CD4-positive, alpha-beta T cell treated with Interleukin-17A for 4 hours (primary cell): Measurements from ENCODE around the gene SLC38A10.

Experiments used
- DNase-seq: peaks from one replicate; pipeline ENCODE4 v3.0.0-alpha.2; 2020; ENCODE audit warnings: mixed read lengths

SLC38A10 gene

DNA sequence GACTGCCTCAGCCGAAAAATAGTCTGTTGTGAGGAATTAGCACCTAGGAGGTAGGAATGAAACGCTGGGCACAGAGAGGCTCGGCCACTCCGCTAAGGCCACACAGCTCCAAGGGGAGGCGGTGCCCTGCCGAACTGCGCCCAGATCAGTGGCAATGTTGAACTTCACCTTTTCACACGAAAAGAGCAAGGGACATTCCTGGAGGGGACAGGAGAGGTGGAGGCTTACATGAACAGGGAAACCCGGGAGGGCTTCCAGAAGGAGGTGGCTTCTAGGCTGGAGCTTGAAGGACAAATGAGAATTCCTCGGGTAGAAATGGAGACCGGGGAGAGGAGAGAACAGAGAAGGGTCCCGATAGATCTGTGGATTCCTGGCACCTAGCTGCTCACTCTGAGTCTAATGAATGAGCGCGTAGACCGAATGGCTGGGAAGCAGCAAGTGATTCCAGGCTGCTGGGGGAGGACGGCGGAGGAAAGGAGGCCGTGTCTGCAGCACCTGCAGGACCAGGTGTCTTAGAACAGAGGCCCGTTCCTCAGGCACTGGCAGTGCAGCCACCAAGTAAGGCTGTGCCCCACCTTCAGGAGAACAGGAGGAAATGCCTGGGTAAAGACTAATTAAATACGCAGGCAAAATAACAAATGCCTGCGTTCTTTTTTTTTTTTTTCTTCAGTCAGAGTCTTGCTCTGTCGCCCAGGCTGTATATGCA lies 722 bp upstream of the SLC38A10 start:
- DNase-seq = peak; percentile 69

DNA sequence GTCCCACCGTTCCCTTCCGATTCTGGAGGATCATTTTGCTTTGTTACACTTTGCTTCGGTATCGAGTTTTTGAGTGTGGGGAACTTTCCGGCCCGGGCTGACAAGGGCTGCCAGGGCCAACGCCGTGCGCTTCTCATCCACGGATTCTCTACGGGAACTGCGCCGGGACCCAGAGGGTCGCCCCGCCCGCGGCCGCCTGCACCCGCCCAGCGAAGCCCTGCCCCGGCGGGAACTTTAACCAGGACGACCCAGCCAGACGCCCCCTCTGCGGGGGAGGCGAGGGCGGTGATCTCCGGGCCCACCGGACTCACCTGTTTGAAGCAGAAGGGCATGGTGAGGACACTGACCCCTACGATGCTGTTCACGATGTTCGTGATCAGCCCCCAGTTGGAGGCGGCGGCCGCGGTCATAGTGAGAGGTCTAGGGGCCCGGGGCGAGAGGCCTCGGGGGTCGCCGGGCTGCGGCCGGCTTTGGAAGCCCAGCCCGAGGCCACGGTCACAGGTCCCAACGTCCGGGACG lies 536 bp downstream of the SLC38A10 start:
- peak; percentile 27 for DNase-seq

DNA sequence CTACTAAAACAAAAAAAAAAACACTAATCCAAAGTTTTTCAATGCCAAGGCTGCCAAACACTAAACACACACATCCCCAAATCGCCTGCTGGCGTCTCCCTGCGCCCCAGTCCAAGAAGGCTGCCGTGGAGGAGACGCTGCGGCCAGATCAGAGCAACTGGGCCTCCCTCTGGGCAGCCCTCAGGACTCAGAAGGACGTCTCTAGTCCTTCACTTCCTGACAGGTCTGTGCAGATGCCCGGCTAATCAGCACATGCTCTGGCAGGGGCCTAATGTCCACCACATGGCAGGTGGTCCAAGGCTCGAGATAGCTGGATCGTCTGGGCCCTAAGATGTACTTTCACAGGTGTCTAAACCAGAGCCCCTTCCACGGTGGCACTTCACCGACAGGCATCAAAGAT lies 2.7 kb downstream of the SLC38A10 start:
- DNase-seq = no peak

DNA sequence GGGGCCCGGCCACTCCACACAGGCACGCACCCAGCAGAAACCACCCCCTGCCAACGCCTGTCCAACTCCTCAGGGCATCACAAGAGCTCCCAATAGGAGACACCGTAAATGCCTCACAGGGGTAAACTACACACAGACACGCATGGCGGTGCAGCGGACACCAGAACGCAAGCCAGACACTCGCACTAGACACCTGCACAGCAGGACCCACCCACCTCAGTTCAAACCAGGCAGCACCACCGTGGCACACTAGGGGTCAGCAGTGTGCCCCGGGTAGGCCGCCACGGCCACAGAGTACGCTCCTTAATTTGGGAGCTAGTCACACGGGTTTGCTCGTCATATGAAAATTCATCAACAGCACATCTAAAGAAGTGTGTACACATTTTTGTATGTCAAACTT lies 3.4 kb downstream of the SLC38A10 start:
- peak; percentile 80 for DNase-seq

DNA sequence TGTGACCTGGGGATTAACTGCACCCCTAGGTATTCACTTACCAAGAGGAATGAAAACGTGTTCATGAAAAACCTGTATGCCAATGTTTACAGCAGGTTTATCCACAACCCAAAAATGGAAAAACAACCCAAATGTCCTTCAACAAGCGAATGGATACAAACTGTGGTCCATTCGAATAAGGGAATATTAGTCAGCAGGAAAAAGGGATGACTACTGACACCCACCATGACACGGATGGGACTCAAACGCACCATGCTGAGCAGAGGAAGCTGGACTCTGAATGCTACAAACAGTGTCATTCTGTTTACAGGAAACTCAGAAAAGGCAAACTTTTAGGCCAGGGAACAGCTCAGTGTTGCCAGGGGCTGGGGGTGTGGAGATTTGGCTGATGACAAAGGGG lies 4.9 kb downstream of the SLC38A10 start:
- no peak for DNase-seq

DNA sequence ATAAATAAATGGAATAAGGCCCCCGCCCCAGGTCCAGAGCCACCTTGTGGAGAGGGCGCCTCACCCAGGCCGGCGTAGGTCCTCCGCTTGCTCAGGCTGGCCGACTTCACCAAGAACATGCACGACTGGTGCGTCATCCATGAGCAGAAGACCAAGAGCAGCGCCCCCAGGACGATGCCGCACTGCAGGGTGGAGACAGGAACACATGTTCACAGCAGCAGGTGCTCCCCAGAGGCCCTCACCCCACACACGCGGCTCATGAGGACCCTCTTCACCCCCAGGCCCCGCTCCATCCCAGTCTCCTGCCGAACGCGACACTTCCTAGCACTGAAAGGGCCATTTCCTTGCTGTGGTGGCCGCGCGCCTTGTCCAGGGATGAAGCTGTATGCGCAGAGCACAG lies 5.5 kb downstream of the SLC38A10 start:
- DNase-seq = no peak

DNA sequence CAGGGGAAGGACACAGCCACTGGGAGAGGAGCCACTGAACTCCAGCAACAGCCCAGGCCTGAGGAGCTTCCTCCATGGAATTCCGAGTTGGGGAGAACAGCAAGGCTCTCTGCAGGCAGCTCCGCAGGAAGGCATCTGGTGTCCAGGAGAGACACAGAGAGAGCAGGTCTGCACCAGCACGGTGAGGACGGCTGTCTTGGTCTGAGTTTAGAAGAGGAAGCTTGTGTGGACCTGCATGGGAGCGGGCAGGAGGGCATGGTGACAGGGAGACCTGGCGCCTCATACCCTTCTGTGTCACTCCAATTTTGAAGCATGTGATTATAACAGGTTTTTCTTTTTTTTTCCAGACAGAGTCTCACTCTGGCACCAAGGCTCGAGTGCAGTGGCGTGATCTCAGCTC lies 6.4 kb downstream of the SLC38A10 start:
- DNase-seq = no peak

DNA sequence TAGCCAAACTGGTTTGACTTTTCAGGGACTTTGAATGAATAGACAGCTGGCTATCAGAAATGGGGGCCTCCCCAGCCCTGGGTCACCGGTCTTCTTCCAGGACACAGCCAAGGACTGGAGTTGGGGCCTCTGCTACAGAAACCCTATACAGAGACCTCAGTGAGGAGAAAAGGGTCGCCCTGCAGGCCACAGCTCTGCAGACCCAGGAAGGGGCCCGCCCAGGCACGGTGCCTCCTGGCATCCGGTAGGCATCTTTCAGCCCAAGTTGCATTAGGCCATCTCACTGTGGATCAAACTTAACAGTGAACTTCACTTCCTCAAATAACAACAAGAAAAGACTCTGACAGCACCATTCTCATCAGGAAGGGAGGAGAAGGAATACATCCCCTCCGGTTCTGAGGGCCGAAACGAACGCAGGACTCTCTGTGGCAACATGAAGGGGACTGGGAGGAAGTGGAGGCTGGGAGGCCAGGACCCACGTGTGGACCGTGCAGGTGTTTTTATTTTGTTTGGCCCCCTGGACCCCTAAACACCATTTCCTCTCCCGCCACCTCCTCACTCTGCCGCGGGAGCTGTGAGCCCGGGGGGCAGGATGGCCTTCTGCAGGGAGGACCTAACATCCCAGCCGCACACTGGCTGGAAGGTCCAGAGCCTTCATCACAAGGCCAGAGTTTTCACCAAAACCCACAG lies 7.2 kb downstream of the SLC38A10 start:
- DNase-seq = peak; percentile 16

DNA sequence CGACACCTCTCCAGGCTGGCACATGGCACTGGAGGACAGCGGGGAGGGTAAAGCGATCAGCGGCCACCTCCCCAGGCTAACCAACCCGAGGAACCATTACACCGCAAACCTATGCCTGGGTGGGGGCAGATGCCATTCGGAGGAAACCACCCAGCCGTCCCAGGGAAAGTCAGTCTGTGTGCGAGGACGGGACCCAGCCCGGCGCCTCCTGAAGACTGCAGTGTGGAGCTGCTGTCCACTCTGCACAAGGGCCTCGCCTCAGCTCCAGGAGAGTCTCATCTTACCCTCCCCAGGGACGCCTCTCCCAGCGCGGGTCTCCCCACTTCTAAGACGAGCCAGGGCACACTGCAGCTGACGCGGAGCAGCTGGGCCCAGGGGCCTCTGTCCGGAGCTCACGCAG lies 8.0 kb downstream of the SLC38A10 start:
- DNase-seq = no peak

DNA sequence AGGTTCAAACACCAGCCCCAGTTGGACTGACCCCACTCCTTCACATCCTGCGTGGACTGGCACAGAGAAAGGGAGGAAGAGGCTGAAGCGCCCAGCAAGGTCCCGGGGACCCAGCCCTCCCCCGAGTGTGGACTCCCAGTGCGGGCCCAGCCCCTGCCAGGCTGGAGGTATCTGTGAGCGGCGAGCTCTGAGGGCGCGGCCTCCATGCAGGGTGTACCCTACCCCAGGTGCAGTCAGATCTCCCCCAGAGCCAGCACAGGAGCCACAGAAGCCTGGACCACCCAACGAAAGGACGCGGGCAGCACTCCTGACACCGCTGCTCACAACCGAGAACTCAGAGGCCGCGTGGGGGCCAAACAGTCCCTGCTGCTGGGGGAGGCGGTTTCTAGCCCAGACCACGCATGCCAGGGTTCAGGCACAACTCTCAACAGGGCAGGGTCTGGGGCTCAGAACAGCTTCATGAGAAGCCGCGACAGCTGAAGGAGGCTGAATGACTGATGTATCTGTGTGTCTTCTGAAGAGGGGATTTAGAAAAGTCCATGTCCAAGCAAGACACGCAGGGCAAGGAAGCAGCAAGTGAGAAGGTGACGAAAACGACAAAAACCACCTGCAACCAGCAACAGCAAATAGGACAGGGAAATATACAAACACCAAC lies 8.5 kb downstream of the SLC38A10 start:
- DNase-seq = no peak

DNA sequence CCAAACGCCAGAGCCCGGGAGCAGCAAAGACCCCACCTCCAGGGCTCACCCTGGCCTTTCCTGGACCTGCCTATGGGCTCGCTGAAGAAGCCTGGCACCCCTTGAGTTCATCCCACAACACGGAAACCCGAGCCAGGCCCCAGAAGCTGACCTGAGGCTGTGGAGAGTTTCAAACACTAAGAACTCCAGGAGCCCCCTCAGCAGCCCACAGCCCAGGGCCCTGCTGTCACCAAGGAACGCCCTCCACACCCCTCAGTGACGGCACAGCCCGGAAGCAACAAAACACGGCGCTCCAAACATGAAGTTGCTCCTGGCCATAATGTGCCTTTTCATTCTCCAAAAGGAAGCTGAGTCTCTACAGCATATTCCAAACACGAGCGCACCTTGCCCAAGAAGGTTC lies 9.2 kb downstream of the SLC38A10 start:
- no peak for DNase-seq

DNA sequence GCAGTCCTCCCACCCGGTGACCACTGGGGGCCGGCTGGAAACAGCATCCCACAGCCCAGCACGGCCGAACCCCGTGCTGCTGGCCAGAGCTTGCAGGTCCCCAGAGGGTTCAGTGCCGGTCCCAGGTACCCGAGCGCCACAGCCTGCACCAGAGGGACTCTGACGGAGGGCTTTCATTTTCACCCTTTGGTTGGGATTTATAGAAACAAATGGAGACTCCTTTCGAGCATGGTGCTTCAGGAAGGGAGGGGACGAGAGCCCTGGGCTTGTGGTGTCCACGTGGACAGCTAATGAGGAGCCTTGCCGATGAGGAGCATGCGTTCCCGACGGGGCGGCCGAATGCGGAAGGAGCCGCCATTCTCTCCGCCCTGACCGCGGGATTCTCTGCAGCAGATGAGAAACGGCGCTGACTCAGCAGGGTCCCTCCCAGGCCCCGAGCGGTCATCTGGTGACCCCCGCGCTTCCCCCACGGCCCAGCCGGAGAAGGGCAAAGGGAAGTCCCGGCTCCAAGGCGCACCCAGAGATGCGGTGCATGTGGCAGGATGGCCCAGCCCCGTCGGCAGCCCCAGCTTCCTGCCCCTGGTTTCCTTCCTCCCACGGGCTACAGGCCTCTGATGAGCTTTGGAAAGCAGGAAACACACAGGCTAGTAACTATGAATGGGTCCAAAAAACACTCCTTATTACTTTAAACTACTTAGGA lies 9.8 kb downstream of the SLC38A10 start:
- DNase-seq = peak; percentile 68

DNA sequence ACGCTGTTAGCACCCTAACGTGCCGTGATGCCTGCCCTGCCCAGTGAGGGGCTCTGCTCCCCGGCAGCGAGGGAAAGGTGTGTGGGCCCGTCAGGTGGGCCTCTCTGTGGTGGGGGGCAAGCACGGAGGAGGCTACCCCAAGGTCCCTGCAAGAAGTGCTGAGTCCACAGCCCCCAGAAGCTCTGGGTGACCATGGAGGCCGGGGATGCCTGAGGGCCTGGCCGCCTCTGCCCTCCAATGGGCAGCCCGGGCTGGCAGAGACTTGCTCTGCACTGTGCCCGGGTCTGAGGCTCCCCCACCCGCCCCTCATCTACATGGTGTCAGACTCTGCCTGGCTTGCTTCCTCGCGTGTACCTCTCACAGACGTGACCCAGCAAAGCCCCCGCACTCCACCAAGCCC lies 12.2 kb downstream of the SLC38A10 start:
- DNase-seq = no peak

DNA sequence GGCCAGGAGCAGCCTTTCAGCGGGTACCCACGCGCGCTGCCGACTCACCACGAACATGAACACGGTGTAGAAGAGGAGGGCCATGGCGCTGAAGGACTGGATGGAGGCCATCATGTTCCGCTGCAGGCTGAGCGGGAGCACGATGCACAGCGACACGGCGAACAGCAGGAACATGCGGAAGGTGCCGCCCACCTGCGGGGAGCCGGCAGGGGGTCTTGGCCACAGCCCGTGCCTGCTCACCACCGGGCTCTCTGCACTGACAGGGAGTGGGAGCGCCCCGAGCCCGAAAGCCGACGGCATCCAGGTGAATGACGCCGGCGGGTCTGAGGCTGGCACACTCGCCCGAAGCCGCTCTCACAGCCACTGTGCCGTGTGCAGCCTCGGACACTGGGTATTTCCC lies 13.0 kb downstream of the SLC38A10 start:
- DNase-seq = no peak

DNA sequence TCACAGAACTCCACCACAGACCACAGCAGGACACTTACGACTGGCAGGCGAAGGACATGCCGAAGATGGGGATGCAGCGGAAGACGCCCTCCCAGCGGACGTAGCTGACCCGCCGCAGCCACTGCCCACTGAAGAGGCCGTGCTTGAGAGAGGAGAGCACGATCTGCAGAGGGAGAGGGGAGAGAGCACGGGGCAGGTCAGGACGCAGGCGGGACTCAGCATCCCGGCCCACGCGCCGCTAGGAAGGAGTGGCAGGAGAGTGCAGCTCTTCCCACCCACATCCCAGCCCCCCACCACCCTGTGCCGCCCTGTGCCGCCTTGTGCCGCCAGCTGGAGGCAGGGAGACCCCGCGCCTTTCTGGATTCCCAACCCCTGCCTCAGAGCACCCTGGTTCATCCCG lies 14.5 kb downstream of the SLC38A10 start:
- DNase-seq = no peak

DNA sequence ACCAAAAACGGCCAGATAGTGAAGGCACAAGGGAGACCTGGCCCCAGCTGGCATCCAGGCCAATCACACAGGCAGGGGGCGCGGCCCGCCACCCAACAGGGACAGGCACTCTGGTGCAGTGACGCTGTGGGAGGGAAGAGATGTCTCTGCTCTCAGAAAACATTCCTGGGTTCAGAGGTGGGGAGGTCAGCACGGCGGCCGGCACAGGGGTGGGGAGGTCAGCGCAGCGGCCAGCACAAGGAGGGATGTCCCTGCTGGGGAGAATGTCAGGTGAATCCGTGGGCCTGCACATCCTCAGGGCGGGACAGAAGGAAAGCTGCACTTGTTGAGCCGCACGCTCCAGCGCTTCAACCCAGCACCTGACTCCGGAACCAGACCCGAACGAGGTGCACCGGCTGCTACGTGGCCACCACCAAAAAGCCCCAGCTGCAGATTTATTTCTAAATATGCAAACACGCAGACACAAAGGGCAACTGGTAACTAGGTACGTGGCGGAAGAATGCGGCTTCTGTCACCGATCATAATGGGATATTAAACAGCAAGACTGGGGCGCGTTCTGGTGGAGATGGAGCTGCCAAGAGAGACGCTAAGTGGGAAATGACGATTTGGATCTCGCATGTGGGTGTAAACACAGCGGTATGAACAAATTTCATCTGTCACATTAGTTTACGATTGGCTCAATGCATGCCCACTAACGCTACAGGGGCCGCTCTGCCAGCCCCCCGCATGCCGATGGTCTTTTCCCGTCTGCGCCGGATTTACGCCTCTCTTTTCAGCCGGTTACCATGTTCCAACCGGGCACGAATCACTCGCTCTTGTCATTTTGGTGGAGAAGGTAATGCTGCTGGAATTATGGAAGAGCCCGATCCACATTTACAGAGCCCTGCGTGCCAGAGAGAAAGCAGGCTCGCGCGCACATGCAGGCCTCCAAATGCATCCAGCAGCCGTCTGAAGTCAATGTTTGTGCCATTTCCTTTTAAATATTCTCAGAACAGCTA lies 15.5 kb downstream of the SLC38A10 start:
- DNase-seq = no peak

DNA sequence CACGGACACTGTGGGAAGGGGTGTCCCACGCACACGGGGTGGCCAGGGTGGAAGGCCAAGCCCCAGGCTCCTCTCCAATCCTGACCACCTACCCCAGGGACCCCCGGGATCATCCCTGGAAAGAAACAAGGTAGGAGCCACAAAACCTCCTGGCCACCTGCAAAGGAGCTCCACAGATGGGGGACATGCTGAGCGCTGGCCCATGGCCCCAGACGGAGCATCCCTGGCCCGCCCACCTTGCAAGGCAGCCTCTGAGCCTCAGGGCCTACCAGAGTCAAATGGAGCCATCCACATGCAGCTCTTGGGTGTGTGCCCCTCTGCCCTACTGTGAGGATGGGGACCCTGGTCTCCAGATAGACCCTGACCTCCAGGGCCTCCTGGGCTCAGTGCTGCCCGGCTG lies 16.3 kb downstream of the SLC38A10 start:
- DNase-seq = no peak

DNA sequence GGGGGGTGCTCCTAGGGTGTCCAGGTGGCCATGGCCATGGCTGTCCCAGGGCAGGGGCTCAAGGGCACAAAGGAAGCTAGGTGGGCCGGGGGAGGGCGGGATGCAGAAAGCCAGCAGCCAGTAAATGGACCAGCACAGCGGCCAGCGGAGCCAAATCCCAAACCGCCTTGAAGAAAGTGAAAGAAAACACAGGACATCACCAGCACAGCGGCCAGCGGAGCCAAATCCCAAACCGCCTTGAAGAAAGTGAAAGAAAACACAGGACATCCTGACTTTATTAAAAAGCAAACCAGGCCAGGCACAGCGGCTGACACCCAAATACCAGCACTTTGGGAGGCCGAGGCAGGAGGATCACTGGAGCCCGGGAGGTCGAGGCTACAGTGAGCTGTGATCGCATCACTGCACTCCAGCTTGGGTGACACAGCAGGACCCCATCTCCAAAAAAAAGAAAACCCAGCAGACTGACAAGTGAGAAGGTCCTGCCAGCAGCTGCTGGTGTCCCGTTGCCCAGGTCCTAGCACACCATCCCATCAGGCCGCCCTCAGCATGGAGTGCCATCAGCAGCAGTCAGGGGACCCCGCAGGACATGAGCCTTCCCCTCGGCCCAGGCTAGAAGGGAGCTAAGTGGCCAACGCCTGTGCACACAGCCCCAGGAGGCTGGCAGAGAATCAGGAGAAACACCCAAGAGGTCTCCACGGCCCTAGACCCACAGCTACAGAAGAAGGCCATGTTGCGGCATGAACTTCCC lies 17.0 kb downstream of the SLC38A10 start:
- DNase-seq = no peak

DNA sequence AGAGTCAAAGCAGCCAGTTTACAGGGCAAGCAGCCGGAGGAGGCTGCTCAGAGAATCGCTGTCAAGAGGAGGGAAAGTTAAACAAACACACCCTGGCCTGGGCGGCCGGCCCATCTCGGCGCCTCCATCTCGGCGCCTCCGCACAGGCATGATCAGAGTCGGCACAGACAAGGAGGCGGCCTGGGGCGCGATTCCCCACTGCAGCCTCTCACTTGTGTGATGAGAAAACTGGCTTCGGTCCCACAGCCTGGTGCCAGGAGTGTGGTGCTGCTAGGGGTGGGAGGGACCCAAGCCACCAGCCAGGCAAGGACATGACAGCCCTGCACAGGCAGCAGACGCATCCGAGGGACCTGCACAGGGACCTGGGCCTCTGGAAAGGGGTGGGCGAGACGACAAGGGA lies 17.7 kb downstream of the SLC38A10 start:
- DNase-seq = no peak

DNA sequence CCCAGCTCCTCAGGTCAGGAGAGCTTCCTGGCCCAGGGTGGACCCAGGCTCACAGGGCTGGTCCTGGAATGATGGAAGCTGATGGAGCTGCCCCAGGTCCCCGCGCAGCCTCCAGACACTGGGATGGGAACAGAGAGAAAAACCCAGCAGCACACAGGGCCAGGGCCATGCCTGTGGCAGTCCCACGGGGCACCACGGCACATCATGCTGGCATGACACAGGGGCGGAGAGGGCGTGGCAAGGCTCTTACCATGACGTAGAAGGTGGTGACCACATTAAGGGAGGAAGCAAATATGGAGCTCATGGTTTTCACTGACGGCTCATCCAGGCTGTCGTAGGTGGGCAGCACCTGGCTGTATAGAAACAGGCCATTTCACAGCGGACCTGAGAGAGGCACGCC lies 18.3 kb downstream of the SLC38A10 start:
- DNase-seq = no peak

DNA sequence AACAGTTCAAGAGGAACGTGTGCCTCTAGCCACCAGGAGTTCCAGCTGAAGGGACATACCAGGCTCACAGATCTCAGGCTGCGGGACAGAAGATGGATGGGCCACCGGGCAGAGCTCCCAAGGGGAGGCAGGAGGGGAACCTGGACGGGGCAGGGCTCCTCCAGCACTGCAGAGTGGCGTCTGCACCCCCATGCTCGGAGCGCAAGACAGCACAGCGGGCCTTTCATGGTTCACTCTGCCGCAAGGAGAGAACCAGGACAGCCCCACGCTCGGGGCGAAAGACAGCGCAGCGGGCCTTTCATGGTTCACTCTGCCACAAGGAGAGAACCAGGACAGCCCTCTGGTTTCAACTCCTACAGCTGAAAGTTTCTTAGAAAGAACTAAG lies 20.6 kb downstream of the SLC38A10 start:
- DNase-seq = no peak
